K562 (cell line): ENCODE results near the gene TBC1D5. TPM values are rescaled to one million over a fixed set of nuclear protein-coding genes. Genes with fewer than 3 reads are reported as not detected.
A peak's percentile ranks its signal among the peaks of the same experiment; 100 is the strongest.

Experiments
- BRD9 ChIP-seq: fragments of 450-650 bp; IDR thresholded peaks from 2 replicates; pipeline ENCODE4 v1.6.1; 2018; ENCODE audit warnings: low read depth; ENCODE audit not compliant: partially characterized antibody
- C11orf30 ChIP-seq: fragments of 450-650 bp; IDR thresholded peaks from 2 replicates; pipeline ENCODE4 v1.6.1; 2016; ENCODE audit warnings: low read depth, mild to moderate bottlenecking
- DACH1 ChIP-seq: fragments of 450-650 bp; IDR thresholded peaks from 2 replicates; pipeline ENCODE4 v1.6.1; 2018; ENCODE audit not compliant: partially characterized antibody
- E2F4 ChIP-seq: sonication (generic); formaldehyde crosslinking; IDR thresholded peaks from 2 replicates; pipeline ENCODE4 v1.8.0; 2022; ENCODE audit warnings: mild to moderate bottlenecking, low read depth, missing genetic modification reagents
- FOXO4 ChIP-seq: fragments of 450-650 bp; formaldehyde crosslinking; IDR thresholded peaks from 2 replicates; pipeline ENCODE4 v1.4.0; 2020; ENCODE audit warnings: mild to moderate bottlenecking, moderate library complexity
- KDM5B ChIP-seq: fragments of 200-600 bp; sonication (generic); IDR thresholded peaks from 2 replicates; pipeline ENCODE4 v1.6.1; 2012; ENCODE audit warnings: low read depth, mild to moderate bottlenecking, moderate library complexity, low read length, control low read depth, inconsistent platforms; ENCODE audit not compliant: insufficient replicate concordance
- MCM2 ChIP-seq: fragments of 450-650 bp; IDR thresholded peaks from 2 replicates; pipeline ENCODE4 v1.6.1; 2017; ENCODE audit warnings: low read depth, mild to moderate bottlenecking
- MNT ChIP-seq, 2 experiments: fragments of 450-650 bp; conservative IDR thresholded peaks; 2 replicates each; pipeline ENCODE4 v1.6.1; 2017; ENCODE audit warnings: mild to moderate bottlenecking in 2 of 2, moderate library complexity in 2 of 2
- POLR3G ChIP-seq: IDR thresholded peaks from 2 replicates; pipeline ENCODE4 v1.6.1; 2011; ENCODE audit not compliant: insufficient read length, insufficient replicate concordance; ENCODE audit errors: extremely low read depth
- PRPF4 ChIP-seq: fragments of 200-400 bp; formaldehyde crosslinking; IDR thresholded peaks from one replicate; pipeline ENCODE4 v1.6.1; 2017; ENCODE audit warnings: low read length, low read depth, mild to moderate bottlenecking; ENCODE audit not compliant: insufficient read depth, poor library complexity, severe bottlenecking
- SOX6 ChIP-seq: fragments of 450-650 bp; IDR thresholded peaks from 2 replicates; pipeline ENCODE4 v1.6.1; 2014; ENCODE audit warnings: mild to moderate bottlenecking
- TCF7 ChIP-seq: sonication (generic); IDR thresholded peaks from 2 replicates; pipeline ENCODE4 v1.6.1; 2016; ENCODE audit warnings: antibody characterized with exemption, borderline replicate concordance
- TEAD1 ChIP-seq, 2 experiments: fragments of 450-650 bp in 1 of 2; sonication (generic) in 1 of 2; formaldehyde crosslinking; IDR thresholded peaks; 2 replicates each; pipeline versions ENCODE4 v1.4.0 to v1.8.0; 2020 to 2022; ENCODE audit warnings: mild to moderate bottlenecking in 2 of 2, missing genetic modification reagents in 1 of 2
- TEAD4 ChIP-seq, 2 experiments: sonication (generic) in 1 of 2; formaldehyde crosslinking in 1 of 2; IDR thresholded peaks; 2 replicates each; pipeline versions ENCODE4 v1.6.1 to v1.8.0; 2012 to 2022; ENCODE audit warnings: borderline replicate concordance in 1 of 2, inconsistent platforms in 1 of 2, low read length in 1 of 2, mild to moderate bottlenecking in 1 of 2, missing genetic modification reagents in 1 of 2
- ZNF232 ChIP-seq: sonication (generic); formaldehyde crosslinking; IDR thresholded peaks from 2 replicates; pipeline ENCODE4 v1.8.0; 2022; ENCODE audit warnings: mild to moderate bottlenecking, missing genetic modification reagents
- ZNF436 ChIP-seq: fragments of 250-450, 450-650 bp; sonication (Bioruptor Pico); formaldehyde crosslinking; IDR thresholded peaks from 2 replicates; pipeline ENCODE4 v1.7.0; 2020; ENCODE audit warnings: mild to moderate bottlenecking
- ZNF592 ChIP-seq: fragments of 450-650 bp; IDR thresholded peaks from 2 replicates; pipeline ENCODE4 v1.6.1; 2017; ENCODE audit warnings: antibody characterized with exemption, mild to moderate bottlenecking
- polyA plus RNA-seq, 8 experiments: library from polyadenylated mRNA; depleted of rRNA in 4 of 8; stranded (reverse) in 5 of 8; unstranded in 3 of 8; fragments of >200 nt; fragmentation: Nextera tagmentation in 2 of 8; fragmentation: Illumina TruSeq in 1 of 8; extraction: Ambion mirVana in 2 of 8; extraction: Trizol in 1 of 8; gene quantifications; 2 replicates each; pipeline versions ENCODE4 v1.2.1 to v1.2.3, GENCODE V29; 2011 to 2014; ENCODE audit warnings: inconsistent platforms in 1 of 8, missing spikeins in 1 of 8
- total RNA-seq, 7 experiments: library from RNA; depleted of rRNA in 6 of 7; stranded (reverse); fragments of >200 nt in 6 of 7; fragmentation: Illumina TruSeq in 2 of 7; extraction: Trizol in 2 of 7; gene quantifications; 2 replicates each; pipeline versions ENCODE4 v1.2.1 to v1.2.3, GENCODE V29; 2011 to 2021; ENCODE audit warnings: low replicate concordance in 1 of 7

Gene TBC1D5
- total and polyA plus RNA-seq, 9 of the 15 experiments (the other 6 are each of a cell fraction or from before 2014, with no cell fraction given) = 2.9 to 38.1 (median 25.6) TPM

- TF ChIP-seq MNT (conservative IDR thresholded peaks at IDR 0.05) = peak in 1 of 2 experiments; percentile 53; a peak in 2 of 4 replicates
- no peak for TF ChIP-seq TCF7
- no peak for TF ChIP-seq KDM5B
- peak; percentile 48 for TF ChIP-seq DACH1
- TF ChIP-seq C11orf30 = peak; percentile 99
- peak; percentile 82 for TF ChIP-seq TEAD4 (IDR thresholded peaks at IDR 0.05; ENCODE audit: low read length)
- TF ChIP-seq TEAD4 (CRISPR knock-in tag; IDR thresholded peaks at IDR 0.05; ENCODE audit: borderline replicate concordance) = no peak
- peak in 1 of 2 experiments; percentile 18; a peak in 2 of 4 replicates for TF ChIP-seq TEAD1 (CRISPR knock-in tag; IDR thresholded peaks at IDR 0.05)
- peak; percentile 64 for TF ChIP-seq BRD9
- TF ChIP-seq ZNF592 = peak; percentile 78
- 0 out of 2 replicates have a peak, but pooled peaks have one; percentile 40 for TF ChIP-seq MCM2
- TF ChIP-seq FOXO4 = no peak
- no peak for TF ChIP-seq POLR3G
- TF ChIP-seq E2F4 = no peak
- peak; percentile 76 for TF ChIP-seq SOX6
- no peak for TF ChIP-seq ZNF436 (CRISPR knock-in tag)
- TF ChIP-seq PRPF4 = no peak
- TF ChIP-seq ZNF232 (CRISPR knock-in tag) = no peak
Observed at GRCh38 chr3:17771177-17772017, 29.0 kb upstream of the TBC1D5 start (continued).
